ENCODE results near the gene KRTAP16-1. TPM values are rescaled to one million over a fixed set of nuclear protein-coding genes. Genes with fewer than 3 reads are reported as not detected.
"Not testable (repeated sequence)": the region's sequence is repeated elsewhere in the genome, so short reads cannot be mapped to it uniquely, and the experiment has no call there.

Gene KRTAP16-1, protein sequence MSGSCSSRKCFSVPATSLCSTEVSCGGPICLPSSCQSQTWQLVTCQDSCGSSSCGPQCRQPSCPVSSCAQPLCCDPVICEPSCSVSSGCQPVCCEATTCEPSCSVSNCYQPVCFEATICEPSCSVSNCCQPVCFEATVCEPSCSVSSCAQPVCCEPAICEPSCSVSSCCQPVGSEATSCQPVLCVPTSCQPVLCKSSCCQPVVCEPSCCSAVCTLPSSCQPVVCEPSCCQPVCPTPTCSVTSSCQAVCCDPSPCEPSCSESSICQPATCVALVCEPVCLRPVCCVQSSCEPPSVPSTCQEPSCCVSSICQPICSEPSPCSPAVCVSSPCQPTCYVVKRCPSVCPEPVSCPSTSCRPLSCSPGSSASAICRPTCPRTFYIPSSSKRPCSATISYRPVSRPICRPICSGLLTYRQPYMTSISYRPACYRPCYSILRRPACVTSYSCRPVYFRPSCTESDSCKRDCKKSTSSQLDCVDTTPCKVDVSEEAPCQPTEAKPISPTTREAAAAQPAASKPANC
- not detected in 2 replicates for polyA plus RNA-seq (2011; rRNA removed)
- polyA minus RNA-seq (2011; rRNA and poly(A)+ RNA removed), result not detected in 2 replicates

DNA sequence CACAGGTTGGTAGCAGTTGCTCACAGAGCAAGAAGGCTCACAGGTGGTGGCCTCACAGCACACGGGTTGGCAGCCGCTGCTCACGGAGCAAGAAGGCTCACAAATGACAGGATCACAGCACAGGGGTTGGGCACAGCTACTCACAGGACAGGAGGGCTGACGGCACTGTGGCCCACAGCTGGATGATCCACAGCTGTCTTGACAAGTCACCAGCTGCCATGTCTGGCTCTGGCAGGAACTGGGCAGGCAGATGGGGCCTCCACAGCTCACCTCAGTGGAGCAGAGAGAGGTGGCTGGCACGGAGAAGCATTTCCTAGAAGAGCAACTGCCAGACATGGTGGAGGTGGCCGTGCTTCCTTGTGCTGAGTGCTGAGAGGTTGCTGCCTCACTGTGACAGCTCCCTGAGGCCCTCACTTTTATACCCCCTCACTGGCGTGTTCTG lies at the start of gene KRTAP16-1:
KRTAP16-1 (minus strand) TSS at position 392 of the 442 bp plus-strand sequence; CDS start at position 336, 56 bp downstream.
- TF ChIP-seq, protein P1, sequence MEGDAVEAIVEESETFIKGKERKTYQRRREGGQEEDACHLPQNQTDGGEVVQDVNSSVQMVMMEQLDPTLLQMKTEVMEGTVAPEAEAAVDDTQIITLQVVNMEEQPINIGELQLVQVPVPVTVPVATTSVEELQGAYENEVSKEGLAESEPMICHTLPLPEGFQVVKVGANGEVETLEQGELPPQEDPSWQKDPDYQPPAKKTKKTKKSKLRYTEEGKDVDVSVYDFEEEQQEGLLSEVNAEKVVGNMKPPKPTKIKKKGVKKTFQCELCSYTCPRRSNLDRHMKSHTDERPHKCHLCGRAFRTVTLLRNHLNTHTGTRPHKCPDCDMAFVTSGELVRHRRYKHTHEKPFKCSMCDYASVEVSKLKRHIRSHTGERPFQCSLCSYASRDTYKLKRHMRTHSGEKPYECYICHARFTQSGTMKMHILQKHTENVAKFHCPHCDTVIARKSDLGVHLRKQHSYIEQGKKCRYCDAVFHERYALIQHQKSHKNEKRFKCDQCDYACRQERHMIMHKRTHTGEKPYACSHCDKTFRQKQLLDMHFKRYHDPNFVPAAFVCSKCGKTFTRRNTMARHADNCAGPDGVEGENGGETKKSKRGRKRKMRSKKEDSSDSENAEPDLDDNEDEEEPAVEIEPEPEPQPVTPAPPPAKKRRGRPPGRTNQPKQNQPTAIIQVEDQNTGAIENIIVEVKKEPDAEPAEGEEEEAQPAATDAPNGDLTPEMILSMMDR (IDR thresholded peaks at IDR 0.05; ENCODE audit: low read depth, low read length), result no peak
- H3K4me3 ChIP-seq (ENCODE audit: low read depth, low read length), result no peak within 1 kb of the TSS
- no peaks in the 10 kb centered on the region; the same call in 1 of the 2 replicates for H3K9me3 ChIP-seq (ENCODE audit: control insufficient read depth, insufficient read depth, low read length)
- H3K27me3 ChIP-seq (ENCODE audit: control insufficient read depth, insufficient read depth, low read length), result peaks cover 2% of the 10 kb centered on the region
- no peak within 1 kb of the TSS for H3K27ac ChIP-seq (ENCODE audit: low read depth, low read length)
- ChIA-PET CTCF (no interaction called here), POLR2A (no interaction called here)
- DNase-seq (ENCODE audit: low read depth, low spot score), result no peak

DNA sequence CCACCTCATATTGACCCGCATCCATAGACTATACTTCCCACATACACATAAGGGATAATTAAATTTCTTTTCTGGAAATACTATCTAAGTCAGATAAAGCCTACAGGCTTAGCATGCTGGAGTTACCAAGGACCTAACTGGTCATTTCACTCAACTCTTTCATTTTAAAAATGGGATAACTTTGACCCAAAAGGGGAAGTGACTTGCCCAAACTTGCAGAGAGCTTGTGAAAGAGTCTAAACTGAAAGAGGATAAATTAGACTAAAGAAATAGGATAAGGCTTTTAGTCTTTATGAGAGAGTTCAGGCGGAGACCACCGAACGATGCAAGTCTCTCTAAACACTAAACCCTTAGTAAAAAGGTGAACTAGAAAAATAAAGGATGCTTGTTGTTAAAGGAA lies 45.4 kb upstream of the KRTAP16-1 start:
- Histone ChIP-seq H3K9me3 (ENCODE audit: control insufficient read depth, insufficient read depth, low read length) (no peaks in the 10 kb centered on the region; the same call in 1 of the 2 replicates), H3K27ac (ENCODE audit: low read depth, low read length) (no peak overlapping the region), H3K27me3 (ENCODE audit: control insufficient read depth, insufficient read depth, low read length) (no peaks in the 10 kb centered on the region), H3K4me3 (ENCODE audit: low read depth, low read length) (no peak overlapping the region)
- ChIA-PET POLR2A (no interaction called here), CTCF (no interaction called here)
- no peak for DNase-seq (ENCODE audit: low read depth, low spot score)
- TF ChIP-seq, protein P1 (IDR thresholded peaks at IDR 0.05; ENCODE audit: low read depth, low read length), result no peak

DNA sequence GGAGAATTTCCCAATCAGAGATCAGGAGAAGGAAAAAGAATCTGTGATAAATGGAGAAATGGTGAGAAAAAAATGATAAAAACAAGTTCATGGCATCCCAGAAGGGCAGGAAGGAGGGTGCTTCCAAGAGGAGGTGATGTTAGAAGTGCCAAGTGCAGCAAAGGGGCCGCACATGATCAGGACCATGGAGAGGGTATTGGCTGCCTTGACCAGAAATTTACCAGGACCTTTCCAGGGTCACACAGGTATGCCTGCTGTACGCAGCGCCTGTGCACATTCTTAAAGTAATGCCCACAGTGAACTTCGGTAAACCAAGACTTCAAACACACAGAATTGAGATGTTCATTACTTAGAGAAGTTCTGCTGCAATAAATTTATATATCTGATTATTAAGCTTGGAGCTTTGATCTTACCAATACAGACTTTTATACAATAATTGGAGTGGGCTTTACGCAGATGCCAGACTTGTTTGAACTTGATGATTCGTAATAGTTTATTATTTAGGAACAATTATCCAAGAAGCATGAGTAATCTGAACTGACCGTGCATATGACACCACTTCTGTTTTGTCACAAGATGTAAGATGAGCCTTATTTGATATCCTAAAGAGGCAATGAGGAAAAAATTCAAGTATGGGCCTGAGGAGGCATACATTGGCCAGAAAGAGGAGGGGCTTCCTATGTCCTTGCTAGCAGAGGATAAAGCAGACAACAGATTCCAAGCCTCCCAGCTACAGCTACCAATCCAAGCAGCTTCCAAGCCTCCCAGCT lies 43.7 kb upstream of the KRTAP16-1 start:
- POLR2A ChIA-PET, result interaction anchor here (0.8 kb wide), 1 partner anchor 29 kb away, joined by 3 read pairs; the partner anchor contains the start of gene KRT34
- Histone ChIP-seq H3K27me3 (ENCODE audit: control insufficient read depth, insufficient read depth, low read length) (no peaks in the 10 kb centered on the region), H3K4me3 (ENCODE audit: low read depth, low read length) (no peak overlapping the region), H3K9me3 (ENCODE audit: control insufficient read depth, insufficient read depth, low read length) (no peaks in the 10 kb centered on the region; the same call in 1 of the 2 replicates), H3K27ac (ENCODE audit: low read depth, low read length) (no peak overlapping the region)
- TF ChIP-seq, protein P1 (IDR thresholded peaks at IDR 0.05; ENCODE audit: low read depth, low read length), result no peak
- no peak for DNase-seq (ENCODE audit: low read depth, low spot score)
- CTCF ChIA-PET, result no interaction called here

DNA sequence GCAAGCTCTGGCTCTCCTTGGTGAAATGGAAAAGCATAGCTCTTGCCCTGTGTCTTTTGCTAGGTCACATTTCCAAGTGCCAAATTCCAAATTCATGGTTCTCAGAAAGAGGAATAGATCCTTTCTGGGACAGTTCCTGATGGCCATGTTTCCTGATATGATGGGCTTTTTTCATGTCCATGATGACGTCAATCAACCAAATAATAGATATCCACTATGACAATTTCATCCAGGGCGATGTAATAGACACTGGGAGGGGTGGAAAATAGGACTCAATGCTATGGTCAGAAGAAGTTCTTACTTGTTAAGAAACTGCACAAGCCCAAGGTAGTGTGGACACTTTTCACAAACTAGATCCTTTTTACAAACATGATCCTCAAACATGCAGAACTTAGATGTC lies 42.1 kb upstream of the KRTAP16-1 start:
- ChIA-PET CTCF (no interaction called here), POLR2A (no interaction called here)
- Histone ChIP-seq H3K27ac (ENCODE audit: low read depth, low read length) (no peak overlapping the region), H3K4me3 (ENCODE audit: low read depth, low read length) (no peak overlapping the region), H3K27me3 (ENCODE audit: control insufficient read depth, insufficient read depth, low read length) (no peaks in the 10 kb centered on the region), H3K9me3 (ENCODE audit: control insufficient read depth, insufficient read depth, low read length) (no peaks in the 10 kb centered on the region; the same call in 1 of the 2 replicates)
- TF ChIP-seq, protein P1 (IDR thresholded peaks at IDR 0.05; ENCODE audit: low read depth, low read length), result no peak
- no peak for DNase-seq (ENCODE audit: low read depth, low spot score)

DNA sequence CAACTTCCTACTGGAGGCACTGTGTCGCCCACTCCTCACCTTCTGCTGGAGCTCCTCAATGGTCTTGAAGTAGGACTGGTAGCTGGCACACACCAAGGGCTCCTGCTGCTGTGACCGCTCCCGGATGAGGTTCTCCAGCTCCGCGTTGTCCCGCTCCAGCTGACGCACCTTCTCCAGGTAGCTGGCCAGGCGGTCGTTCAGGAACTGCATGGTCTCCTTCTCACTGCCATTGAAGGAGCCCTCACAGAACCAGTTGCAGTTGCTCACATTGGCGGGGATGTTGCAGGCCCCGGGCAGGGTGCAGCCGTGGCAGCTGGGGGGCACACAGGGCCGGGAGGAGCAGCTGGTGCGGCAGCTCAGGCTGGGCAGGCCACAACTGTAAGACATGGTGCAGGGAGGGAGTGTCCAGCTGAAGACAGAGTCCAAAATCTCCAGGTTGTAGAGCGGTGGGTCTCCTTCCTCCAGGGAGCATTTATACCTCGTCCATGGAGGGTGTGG lies 41.3 kb upstream of the KRTAP16-1 start, which contains the start of gene KRT33A:
KRT33A (minus strand) TSS at position 448 of the 498 bp plus-strand sequence; CDS start at position 387, 61 bp downstream.
- POLR2A ChIA-PET; H3K4me3 ChIP-seq (ENCODE audit: low read depth, low read length); H3K27me3 ChIP-seq (ENCODE audit: control insufficient read depth, insufficient read depth, low read length); H3K27ac ChIP-seq (ENCODE audit: low read depth, low read length); DNase-seq (ENCODE audit: low read depth, low spot score); H3K9me3 ChIP-seq (ENCODE audit: control insufficient read depth, insufficient read depth, low read length): not testable (repeated sequence)
- CTCF ChIA-PET, result interaction anchor here (1.0 to 1.7 kb wide), 2 partner anchors 28 to 198 kb away, joined by 3 to 7 read pairs; no protein-coding TSS in a partner anchor
